ENCODE results near the gene FAM20C.
"Not testable (repeated sequence)": the region's sequence is repeated elsewhere in the genome, so short reads cannot be mapped to it uniquely, and the experiment has no call there.

Gene FAM20C

GRCh38 chr7:256981-257646 is 64.7 kb downstream of the FAM20C start:
- H3K27me3 ChIP-seq (ENCODE audit: control insufficient read depth, insufficient read depth, low read length): no peaks in the 10 kb centered on the region
- H3K36me3 ChIP-seq (ENCODE audit: control insufficient read depth, insufficient read depth, low read length): peaks cover 37% of the 10 kb centered on the region
- no peak overlapping the region for H3K9ac ChIP-seq (ENCODE audit: low read depth, low read length)
- H3K4me1 ChIP-seq (ENCODE audit: control insufficient read depth, insufficient read depth, low read length): no peaks in the 10 kb centered on the region
- H3K4me3 ChIP-seq (ENCODE audit: low read depth, low read length): no peak overlapping the region
- peaks cover 20% of the 10 kb centered on the region for H3K9me3 ChIP-seq (ENCODE audit: control insufficient read depth, insufficient read depth, low read length)

DNA sequence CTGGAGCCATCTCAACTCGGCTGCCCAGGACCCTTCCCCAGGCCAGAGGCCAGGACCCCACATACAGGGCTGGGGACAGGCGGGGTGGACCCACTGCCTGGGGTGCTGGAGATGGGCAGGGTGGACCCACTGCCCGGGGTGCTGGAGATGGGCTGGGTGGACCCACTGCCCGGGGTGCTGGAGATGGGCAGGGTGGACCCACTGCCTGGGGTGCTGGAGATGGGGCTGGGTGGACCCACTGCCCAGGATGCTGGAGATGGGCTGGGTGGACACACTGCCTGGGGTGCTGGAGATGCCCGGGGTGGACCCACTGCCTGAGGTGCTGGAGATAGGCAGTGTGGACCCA is 65.2 kb downstream of the FAM20C start:
- Histone ChIP-seq H3K4me1 (ENCODE audit: control insufficient read depth, insufficient read depth, low read length) (no peaks in the 10 kb centered on the region), H3K27me3 (ENCODE audit: control insufficient read depth, insufficient read depth, low read length) (no peaks in the 10 kb centered on the region), H3K9me3 (ENCODE audit: control insufficient read depth, insufficient read depth, low read length) (peaks cover 25% of the 10 kb centered on the region), H3K4me3 (ENCODE audit: low read depth, low read length) (no peak overlapping the region), H3K36me3 (ENCODE audit: control insufficient read depth, insufficient read depth, low read length) (peaks cover 37% of the 10 kb centered on the region), H3K9ac (ENCODE audit: low read depth, low read length) (no peak overlapping the region)

DNA sequence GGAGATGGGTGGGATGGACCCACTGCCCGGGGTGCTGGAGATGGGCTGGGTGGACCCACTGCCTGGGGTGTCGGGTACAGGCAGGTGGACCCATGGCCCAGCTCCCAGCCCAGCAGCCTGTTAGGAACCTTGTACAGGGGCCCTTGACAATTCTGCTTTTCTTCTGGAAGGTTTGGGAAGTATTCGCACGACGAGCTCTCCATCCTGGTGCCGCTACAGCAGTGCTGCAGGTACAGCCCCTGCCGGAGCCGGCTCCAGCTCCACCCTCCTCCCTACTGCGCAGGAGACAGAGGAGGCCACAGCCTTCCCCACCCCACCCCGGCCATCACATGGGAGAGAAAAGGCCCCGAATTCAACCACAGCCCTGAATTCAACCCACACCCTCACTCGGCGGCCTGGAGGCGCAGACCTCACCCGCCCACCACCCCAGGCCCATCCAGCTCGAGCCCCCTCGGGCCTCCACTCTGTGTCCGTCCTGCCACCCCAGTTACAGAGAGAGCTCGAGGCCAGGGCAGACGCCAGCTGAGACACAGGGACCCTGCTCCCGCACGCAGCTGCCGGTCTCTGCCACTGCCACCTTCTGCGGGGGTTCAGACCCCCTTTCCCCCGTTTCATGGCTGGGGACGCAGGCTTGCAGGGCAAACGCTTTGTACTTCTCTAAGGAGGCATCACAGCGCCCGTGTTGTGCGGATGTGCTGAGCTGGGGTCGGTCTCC is 66.3 kb downstream of the FAM20C start:
- H3K9ac ChIP-seq (ENCODE audit: low read depth, low read length): no peak overlapping the region
- peaks cover 26% of the 10 kb centered on the region for H3K9me3 ChIP-seq (ENCODE audit: control insufficient read depth, insufficient read depth, low read length)
- H3K36me3 ChIP-seq (ENCODE audit: control insufficient read depth, insufficient read depth, low read length): peaks cover 37% of the 10 kb centered on the region
- H3K4me1 ChIP-seq (ENCODE audit: control insufficient read depth, insufficient read depth, low read length): no peaks in the 10 kb centered on the region
- no peaks in the 10 kb centered on the region for H3K27me3 ChIP-seq (ENCODE audit: control insufficient read depth, insufficient read depth, low read length)
- H3K4me3 ChIP-seq (ENCODE audit: low read depth, low read length): no peak overlapping the region

- Histone ChIP-seq H3K9ac (ENCODE audit: low read depth, low read length) (no peak overlapping the region), H3K36me3 (ENCODE audit: control insufficient read depth, insufficient read depth, low read length) (peaks cover 37% of the 10 kb centered on the region), H3K4me1 (ENCODE audit: control insufficient read depth, insufficient read depth, low read length) (no peaks in the 10 kb centered on the region), H3K4me3 (ENCODE audit: low read depth, low read length) (no peak overlapping the region), H3K27me3 (ENCODE audit: control insufficient read depth, insufficient read depth, low read length) (no peaks in the 10 kb centered on the region), H3K9me3 (ENCODE audit: control insufficient read depth, insufficient read depth, low read length) (peaks cover 26% of the 10 kb centered on the region)
These were observed 66.8 kb downstream of the FAM20C start for GRCh38 chr7:259191-259505.

- Histone ChIP-seq H3K9ac (ENCODE audit: low read depth, low read length) (no peak overlapping the region), H3K27me3 (ENCODE audit: control insufficient read depth, insufficient read depth, low read length) (no peaks in the 10 kb centered on the region), H3K4me3 (ENCODE audit: low read depth, low read length) (no peak overlapping the region), H3K9me3 (ENCODE audit: control insufficient read depth, insufficient read depth, low read length) (peaks cover 26% of the 10 kb centered on the region), H3K4me1 (ENCODE audit: control insufficient read depth, insufficient read depth, low read length) (no peaks in the 10 kb centered on the region), H3K36me3 (ENCODE audit: control insufficient read depth, insufficient read depth, low read length) (peaks cover 37% of the 10 kb centered on the region)
These were observed 67.5 kb downstream of the FAM20C start for GRCh38 chr7:259751-260405.

- H3K27me3 ChIP-seq (ENCODE audit: control insufficient read depth, insufficient read depth, low read length): no peaks in the 10 kb centered on the region
- peaks cover 37% of the 10 kb centered on the region for H3K36me3 ChIP-seq (ENCODE audit: control insufficient read depth, insufficient read depth, low read length)
- H3K4me3 ChIP-seq (ENCODE audit: low read depth, low read length): no peak overlapping the region
- H3K4me1 ChIP-seq (ENCODE audit: control insufficient read depth, insufficient read depth, low read length): no peaks in the 10 kb centered on the region
- H3K9me3 ChIP-seq (ENCODE audit: control insufficient read depth, insufficient read depth, low read length): peaks cover 26% of the 10 kb centered on the region
- no peak overlapping the region for H3K9ac ChIP-seq (ENCODE audit: low read depth, low read length)
These were observed 68.3 kb downstream of the FAM20C start for GRCh38 chr7:260441-261281.

DNA sequence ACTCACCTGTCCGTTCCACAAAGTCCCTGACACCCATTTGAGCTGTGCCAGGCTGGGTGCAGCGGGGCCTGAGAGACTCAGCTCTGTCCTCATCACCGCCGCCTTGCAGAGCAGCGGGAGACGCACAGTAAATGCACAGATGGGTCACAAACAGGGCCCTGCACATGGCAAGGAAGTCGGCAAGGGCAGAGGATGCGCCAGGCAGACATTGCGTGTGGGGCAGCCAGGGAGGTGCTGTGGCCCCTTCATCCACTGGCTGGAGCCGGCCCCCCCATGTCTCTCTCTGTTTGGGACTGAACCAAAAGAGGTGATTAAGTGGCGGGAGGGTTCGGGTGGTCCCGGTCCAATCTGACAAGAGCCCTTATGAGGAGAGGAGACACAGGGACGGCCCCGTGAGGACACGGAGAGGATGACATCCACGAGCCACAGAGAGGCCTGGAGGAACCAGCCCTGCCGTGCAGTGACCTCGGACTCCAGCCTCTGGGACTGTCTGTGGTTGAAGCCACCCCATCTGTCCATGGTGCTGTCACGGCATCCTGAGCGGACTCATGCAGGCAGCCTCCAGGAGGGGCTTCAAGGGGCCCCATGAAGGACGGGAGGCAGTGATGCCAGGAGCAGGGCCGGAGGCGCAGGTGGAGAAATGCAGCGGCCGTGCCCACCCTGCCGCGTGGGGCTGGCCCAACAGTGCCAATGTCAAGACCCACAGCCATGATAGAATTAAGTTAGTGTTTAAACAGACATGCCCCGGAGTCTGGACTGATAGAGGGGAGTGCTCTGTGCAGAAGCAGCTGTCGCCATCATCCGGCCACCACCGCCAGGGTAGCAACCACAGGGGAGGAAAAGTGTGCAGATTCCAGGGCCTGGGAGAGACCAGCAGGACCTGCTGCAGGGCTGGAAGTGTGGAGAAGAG is 69.2 kb downstream of the FAM20C start:
- no peak overlapping the region for H3K9ac ChIP-seq (ENCODE audit: low read depth, low read length)
- peak overlapping the region; percentile 22 for H3K4me3 ChIP-seq (ENCODE audit: low read depth, low read length)
- peaks cover 31% of the 10 kb centered on the region for H3K36me3 ChIP-seq (ENCODE audit: control insufficient read depth, insufficient read depth, low read length)
- no peaks in the 10 kb centered on the region for H3K4me1 ChIP-seq (ENCODE audit: control insufficient read depth, insufficient read depth, low read length)
- no peaks in the 10 kb centered on the region for H3K27me3 ChIP-seq (ENCODE audit: control insufficient read depth, insufficient read depth, low read length)
- peaks cover 23% of the 10 kb centered on the region for H3K9me3 ChIP-seq (ENCODE audit: control insufficient read depth, insufficient read depth, low read length)

- H3K9me3 ChIP-seq (ENCODE audit: control insufficient read depth, insufficient read depth, low read length): peaks cover 23% of the 10 kb centered on the region
These were observed 69.8 kb downstream of the FAM20C start for GRCh38 chr7:262251-262572.

DNA sequence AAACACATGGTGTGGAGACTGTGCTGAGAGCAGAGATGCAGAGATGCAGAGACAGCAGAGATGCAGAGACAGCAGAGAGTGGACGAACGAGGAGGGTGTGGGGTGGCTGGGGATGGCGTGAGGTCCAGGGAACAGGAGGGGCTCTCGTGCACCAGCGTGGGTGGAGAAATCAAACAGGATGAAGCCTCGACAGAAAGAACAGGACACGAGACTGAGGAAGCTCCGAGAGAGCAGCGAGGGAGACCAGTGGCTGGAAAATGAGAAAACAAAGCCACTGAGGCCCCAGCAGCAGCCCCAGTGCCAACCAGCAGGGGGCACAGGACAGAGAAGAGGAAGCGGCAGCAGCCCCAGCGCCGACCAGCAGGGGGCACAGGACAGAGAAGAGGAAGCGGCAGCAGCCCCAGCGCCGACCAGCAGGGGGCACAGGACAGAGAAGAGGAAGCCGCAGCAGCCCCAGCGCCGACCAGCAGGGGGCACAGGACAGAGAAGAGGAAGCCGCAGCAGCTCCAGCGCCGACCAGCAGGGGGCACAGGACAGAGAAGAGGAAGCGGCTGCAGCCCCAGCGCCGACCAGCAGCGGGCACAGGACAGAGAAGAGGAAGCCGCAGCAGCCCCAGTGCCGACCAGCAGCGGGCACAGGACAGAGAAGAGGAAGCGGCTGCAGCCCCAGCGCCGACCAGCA is 70.4 kb downstream of the FAM20C start:
- not testable (repeated sequence) for H3K4me1 ChIP-seq (ENCODE audit: control insufficient read depth, insufficient read depth, low read length); H3K9ac ChIP-seq (ENCODE audit: low read depth, low read length); H3K27me3 ChIP-seq (ENCODE audit: control insufficient read depth, insufficient read depth, low read length)
- peak overlapping the region; percentile 22 for H3K4me3 ChIP-seq (ENCODE audit: low read depth, low read length)
- peaks cover 26% of the 10 kb centered on the region for H3K36me3 ChIP-seq (ENCODE audit: control insufficient read depth, insufficient read depth, low read length)
- H3K9me3 ChIP-seq (ENCODE audit: control insufficient read depth, insufficient read depth, low read length): peaks cover 23% of the 10 kb centered on the region

More at GRCh38 chr7:262251-262572, 69.8 kb downstream of the FAM20C start:
- Histone ChIP-seq H3K9ac (ENCODE audit: low read depth, low read length) (no peak overlapping the region), H3K4me1 (ENCODE audit: control insufficient read depth, insufficient read depth, low read length) (no peaks in the 10 kb centered on the region), H3K27me3 (ENCODE audit: control insufficient read depth, insufficient read depth, low read length) (no peaks in the 10 kb centered on the region), H3K4me3 (ENCODE audit: low read depth, low read length) (peak overlapping the region; percentile 22), H3K36me3 (ENCODE audit: control insufficient read depth, insufficient read depth, low read length) (peaks cover 26% of the 10 kb centered on the region)

DNA sequence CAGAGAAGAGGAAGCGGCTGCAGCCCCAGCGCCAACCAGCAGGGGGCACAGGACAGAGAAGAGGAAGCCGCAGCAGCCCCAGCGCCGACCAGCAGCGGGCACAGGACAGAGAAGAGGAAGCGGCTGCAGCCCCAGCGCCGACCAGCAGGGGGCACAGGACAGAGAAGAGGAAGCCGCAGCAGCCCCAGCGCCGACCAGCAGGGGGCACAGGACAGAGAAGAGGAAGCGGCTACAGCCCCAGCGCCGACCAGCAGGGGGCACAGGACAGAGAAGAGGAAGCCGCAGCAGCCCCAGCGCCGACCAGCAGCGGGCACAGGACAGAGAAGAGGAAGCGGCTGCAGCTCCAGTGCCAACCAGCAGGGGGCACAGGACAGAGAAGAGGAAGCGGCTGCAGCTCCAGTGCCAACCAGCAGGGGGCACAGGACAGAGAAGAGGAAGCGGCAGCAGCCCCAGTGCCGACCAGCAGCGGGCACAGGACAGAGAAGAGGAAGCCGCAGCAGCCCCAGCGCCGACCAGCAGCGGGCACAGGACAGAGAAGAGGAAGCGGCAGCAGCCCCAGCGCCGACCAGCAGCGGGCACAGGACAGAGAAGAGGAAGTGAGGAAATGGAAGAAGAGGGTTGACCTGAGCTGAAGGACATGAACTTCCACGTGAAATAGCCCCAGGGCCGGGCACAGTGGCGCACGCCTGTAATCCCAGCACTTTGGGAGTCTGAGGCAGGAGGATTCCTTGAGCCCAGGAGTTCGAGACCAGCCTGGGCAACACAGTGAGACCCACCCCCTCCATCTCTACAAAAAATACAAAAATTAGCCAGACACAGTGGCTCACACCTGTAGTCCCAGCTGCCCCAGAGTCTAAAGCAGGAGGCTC is 71.3 kb downstream of the FAM20C start:
- Histone ChIP-seq H3K9me3 (ENCODE audit: control insufficient read depth, insufficient read depth, low read length) (peaks cover 26% of the 10 kb centered on the region), H3K36me3 (ENCODE audit: control insufficient read depth, insufficient read depth, low read length) (peaks cover 22% of the 10 kb centered on the region)
- not testable (repeated sequence) for H3K9ac ChIP-seq (ENCODE audit: low read depth, low read length); H3K27me3 ChIP-seq (ENCODE audit: control insufficient read depth, insufficient read depth, low read length); H3K4me3 ChIP-seq (ENCODE audit: low read depth, low read length); H3K4me1 ChIP-seq (ENCODE audit: control insufficient read depth, insufficient read depth, low read length)
